ENCODE data around the gene S100A6. TPM values are rescaled to one million over a fixed set of nuclear protein-coding genes. Genes with fewer than 3 reads are reported as not detected.
"Not testable (repeated sequence)": the region's sequence is repeated elsewhere in the genome, so short reads cannot be mapped to it uniquely, and the experiment has no call there.

Gene S100A6
- total RNA-seq, 1 donor from 2014 or later: 201 TPM

DNA sequence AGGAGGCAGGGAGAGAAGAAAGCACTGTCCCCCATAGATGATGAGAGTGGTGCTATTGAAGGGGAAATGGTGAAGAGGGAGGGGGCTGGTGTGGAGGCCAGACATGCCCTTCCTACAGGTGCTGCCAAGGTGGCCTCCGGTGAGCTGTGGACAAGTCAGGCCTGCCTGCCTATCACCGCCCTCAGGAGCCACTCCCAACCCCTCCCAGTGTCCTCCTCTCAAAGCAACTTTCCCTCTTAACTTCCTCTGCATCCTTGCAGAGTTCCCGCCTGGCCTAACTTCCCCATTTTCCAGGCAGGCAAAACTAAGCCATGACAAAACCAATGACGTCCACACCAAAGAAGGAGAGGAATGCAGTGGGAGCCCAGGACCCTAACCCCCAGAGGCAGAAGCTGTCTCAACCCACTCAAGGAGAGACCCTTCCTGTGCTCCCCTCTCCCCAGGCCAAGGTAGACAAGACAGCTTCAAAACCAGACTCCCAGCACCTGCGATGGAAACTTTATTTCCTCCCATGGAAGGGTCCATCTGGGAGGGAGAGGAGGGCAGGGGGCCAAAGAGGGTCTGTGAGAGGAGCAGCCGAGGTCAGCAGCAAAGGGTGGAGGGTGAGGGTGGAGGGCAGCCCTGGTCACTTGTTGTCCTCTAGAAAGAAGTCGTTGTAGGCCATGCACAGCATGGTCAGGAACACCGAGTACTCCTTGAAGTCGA, 1.0 kb upstream of the S100A6 start:
- intact Hi-C loops (cut with micrococcal nuclease): no loop called here
- no peak for DNase-seq
- ATAC-seq: peak; percentile 4

- DNase-seq: peak; percentile 91
- peak; percentile 82 for ATAC-seq
- intact Hi-C loops (cut with micrococcal nuclease): no loop called here
Measured at GRCh38 chr1:153536012-153536670, 350 bp upstream of the S100A6 start.

DNA sequence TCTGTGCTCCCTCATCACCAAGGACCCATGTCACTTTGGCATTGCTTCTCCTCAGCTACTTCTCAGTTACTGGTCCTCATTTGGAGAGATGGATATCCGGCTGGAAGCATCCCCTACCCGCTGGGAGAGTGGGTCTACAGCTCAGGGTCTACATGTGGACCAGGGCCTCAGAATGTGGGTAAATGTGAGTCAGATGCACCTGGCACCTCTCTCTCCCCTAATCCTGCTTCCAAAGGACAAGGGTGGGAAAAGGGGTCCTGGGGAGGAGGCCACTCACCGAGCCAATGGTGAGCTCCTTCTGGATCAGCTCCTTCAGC, 908 bp downstream of the S100A6 start:
- intact Hi-C loops (cut with micrococcal nuclease): no loop called here
- DNase-seq (no peak), ATAC-seq (no peak)

DNA sequence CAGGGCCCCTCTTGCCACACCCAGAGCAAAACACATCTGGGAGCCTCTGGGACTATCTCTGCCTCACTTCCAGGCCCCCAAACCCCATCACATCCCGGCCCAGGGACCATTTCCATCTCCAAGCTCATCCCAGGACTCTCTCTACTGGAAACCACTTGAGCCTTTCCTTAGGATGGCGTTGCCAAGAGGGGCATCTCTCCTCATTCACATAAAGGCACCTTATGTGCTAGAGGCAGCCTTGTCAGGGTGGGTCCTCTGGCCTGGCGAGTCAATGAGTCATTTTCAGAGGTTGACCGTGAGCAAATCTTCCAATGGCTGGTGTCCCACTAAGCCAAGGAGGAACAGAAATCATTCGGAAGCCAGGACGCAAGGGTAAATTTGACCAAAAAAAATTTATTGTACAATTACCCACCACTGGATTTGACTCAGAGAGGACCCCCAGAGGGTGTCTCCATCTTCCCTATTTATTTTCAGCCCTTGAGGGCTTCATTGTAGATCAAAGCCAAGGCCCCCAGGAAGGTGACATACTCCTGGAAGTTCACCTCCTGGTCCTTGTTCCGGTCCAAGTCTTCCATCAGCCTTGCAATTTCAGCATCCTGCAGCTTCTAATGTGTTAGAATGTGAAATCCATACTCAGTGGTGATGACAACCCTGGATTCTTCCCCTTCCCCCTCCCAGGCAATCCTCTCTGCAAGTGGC, 1.4 kb downstream of the S100A6 start:
- no peak for DNase-seq
- intact Hi-C loops (cut with micrococcal nuclease): no loop called here
- ATAC-seq: no peak

DNA sequence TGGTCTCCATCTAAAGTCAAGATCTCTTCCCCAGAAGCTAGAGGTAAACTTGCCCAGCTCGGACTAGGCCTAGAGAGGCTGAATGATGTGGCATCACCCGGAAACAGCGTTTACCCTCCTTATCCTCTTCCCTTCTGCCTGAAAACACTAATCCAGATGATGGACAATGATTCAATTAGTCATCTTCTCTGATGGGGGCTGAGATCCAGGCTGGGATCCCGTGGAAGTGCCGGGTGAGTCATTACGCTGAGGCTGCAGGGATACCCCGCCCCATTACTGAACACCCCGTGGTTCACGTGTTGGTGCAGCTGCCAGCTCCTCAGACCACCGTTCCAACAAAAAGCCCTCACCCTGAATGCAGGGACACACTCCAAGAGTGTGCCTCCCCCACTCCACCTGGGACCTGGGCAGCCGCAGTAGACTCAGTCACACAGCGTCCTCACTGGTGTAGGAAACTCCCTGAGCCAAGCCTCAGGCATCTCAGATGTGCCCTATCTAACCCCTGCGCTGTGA, 2.0 kb downstream of the S100A6 start:
- intact Hi-C loops (cut with micrococcal nuclease): no loop called here
- ATAC-seq (peak; percentile 28), DNase-seq (peak; percentile 57)

GRCh38 chr1:153532769-153533599, 2.8 kb downstream of the S100A6 start:
- intact Hi-C loops (cut with micrococcal nuclease): no loop called here
- DNase-seq: peak; percentile 91
- ATAC-seq: peak; percentile 60

GRCh38 chr1:153532181-153532580, 3.6 kb downstream of the S100A6 start:
- intact Hi-C loops (cut with micrococcal nuclease): no loop called here
- DNase-seq (no peak), ATAC-seq (no peak)

DNA sequence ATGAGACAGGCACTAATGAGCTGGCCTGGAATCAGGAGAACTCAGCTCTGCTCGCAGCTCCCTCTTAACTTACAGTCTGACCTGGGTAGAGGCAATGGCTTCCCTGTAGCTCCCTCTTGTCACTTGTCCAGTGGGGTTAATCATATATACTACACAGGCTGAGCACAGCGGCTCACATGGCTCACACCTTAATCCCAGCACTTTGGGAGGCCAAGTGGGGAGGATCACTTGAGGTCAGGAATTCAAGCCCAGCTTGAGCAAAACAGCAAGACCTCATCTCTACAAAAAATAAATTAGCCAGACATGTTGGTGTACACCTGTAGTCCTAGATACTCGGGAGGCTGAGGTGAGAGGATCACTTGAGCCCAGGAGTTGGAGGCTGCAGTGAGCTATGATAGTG, 4.2 kb downstream of the S100A6 start:
- DNase-seq (no peak), ATAC-seq (no peak)
- intact Hi-C loops (cut with micrococcal nuclease): no loop called here

GRCh38 chr1:153527683-153528040, 8.1 kb downstream of the S100A6 start:
- ATAC-seq (no peak), DNase-seq (no peak)
- intact Hi-C loops (cut with micrococcal nuclease): no loop called here

- DNase-seq: no peak
- no peak for ATAC-seq
- intact Hi-C loops (cut with micrococcal nuclease): no loop called here
Measured at GRCh38 chr1:153527023-153527682, 8.6 kb downstream of the S100A6 start.

GRCh38 chr1:153526132-153526543, 9.7 kb downstream of the S100A6 start:
- intact Hi-C loops (cut with micrococcal nuclease): no loop called here
- ATAC-seq (peak; percentile 75), DNase-seq (no peak)

- no peak for DNase-seq
- peak; percentile 66 for ATAC-seq
- intact Hi-C loops (cut with micrococcal nuclease): no loop called here
Measured at GRCh38 chr1:153525088-153525728, 10.6 kb downstream of the S100A6 start.

DNA sequence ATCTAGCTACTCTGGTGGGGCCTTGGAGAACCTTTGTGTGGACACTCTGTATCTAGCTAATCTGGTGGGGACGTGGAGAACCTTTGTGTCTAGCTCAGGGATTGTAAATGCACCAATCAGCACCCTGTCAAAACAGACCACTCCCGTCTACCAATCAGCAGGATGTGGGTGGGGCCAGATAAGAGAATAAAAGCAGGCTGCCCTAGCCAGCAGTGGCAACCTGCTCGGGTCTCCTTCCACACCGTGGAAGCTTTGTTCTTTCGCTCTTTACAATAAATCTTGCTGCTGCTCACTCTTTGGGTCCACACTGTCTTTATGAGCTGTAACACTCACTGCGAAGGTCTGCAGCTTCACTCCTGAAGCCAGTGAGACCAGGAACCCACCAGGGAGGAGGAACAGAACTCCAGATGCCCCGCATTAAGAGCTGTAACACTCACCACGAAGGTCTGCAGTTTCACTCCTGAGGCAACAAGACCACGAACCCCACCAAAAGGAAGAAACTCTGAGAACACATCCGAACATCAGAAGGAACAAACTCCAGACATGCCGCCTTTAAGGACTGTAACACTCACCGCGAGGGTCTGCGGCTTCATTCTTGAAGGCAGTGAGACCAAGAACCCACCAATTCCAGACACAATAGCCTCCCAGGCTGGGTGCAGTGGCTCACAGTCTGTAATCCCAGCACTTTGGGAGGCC, 13.3 kb downstream of the S100A6 start:
- intact Hi-C loops (cut with micrococcal nuclease); DNase-seq; ATAC-seq: not testable (repeated sequence)

DNA sequence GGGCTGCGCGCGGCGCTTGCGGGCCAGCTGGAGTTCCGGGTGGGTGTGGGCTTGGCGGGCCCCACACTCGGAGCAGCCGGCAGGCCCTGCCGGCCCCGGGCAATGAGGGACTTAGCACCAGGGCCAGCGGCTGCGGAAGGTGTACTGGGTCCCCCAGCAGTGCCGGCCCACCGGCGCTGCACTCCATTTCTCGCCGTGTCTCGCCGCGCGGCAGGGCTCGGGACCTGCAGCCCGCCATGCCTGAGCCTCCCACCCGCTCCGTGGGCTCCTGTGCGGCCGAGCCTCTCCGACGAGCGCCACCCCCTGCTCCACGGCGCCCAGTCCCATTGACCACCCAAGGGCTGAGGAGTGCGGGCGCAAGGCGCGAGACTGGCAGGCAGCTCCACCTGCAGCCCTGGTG, 14.0 kb downstream of the S100A6 start:
- DNase-seq; intact Hi-C loops (cut with micrococcal nuclease); ATAC-seq: not testable (repeated sequence)

GRCh38 chr1:153520818-153521476, 14.8 kb downstream of the S100A6 start:
- intact Hi-C loops (cut with micrococcal nuclease): no loop called here
- DNase-seq (no peak), ATAC-seq (no peak)

GRCh38 chr1:153520137-153520691, 15.6 kb downstream of the S100A6 start:
- DNase-seq; ATAC-seq; intact Hi-C loops (cut with micrococcal nuclease): not testable (repeated sequence)

- DNase-seq (no peak), ATAC-seq (no peak)
- intact Hi-C loops (cut with micrococcal nuclease): no loop called here
Measured at GRCh38 chr1:153519242-153519641, 16.5 kb downstream of the S100A6 start.

Data from left ventricle myocardium superior (tissue), 1 donor.